NK-92 (cell line): ENCODE measurements around the gene RNF169.
"Not testable (repeated sequence)": the region's sequence is repeated elsewhere in the genome, so short reads cannot be mapped to it uniquely, and the experiment has no call there.

Experiments
- DNase-seq: peaks from one replicate; lab custom pipeline; 2025; ENCODE audit not compliant: unreplicated experiment; lab: John Stamatoyannopoulos, UW

Gene RNF169

GRCh38 chr11:74726547-74727182, 22.0 kb upstream of the RNF169 start:
- DNase-seq, result no peak

- DNase-seq, result no peak
Measured at GRCh38 chr11:74729397-74729796, 19.3 kb upstream of the RNF169 start.

- no peak for DNase-seq
Measured at GRCh38 chr11:74730571-74731260, 17.9 kb upstream of the RNF169 start.

GRCh38 chr11:74731301-74732094, 17.2 kb upstream of the RNF169 start, which contains the start of gene CHRDL2:
Gene CHRDL2, minus strand, starts transcription at chr11:74731426. Its CDS starts 538 bp downstream, at chr11:74730888.
- no peak for DNase-seq

GRCh38 chr11:74734559-74734925, 14.1 kb upstream of the RNF169 start:
- DNase-seq, result no peak

GRCh38 chr11:74735365-74735928, 13.2 kb upstream of the RNF169 start:
- DNase-seq, result no peak

- no peak for DNase-seq
Measured at GRCh38 chr11:74736031-74736430, 12.6 kb upstream of the RNF169 start.

GRCh38 chr11:74739546-74740270, 8.9 kb upstream of the RNF169 start:
- no peak for DNase-seq

- no peak for DNase-seq
Measured at GRCh38 chr11:74742070-74742469, 6.6 kb upstream of the RNF169 start.

GRCh38 chr11:74743640-74744039, 5.0 kb upstream of the RNF169 start:
- no peak for DNase-seq

- no peak for DNase-seq
Measured at GRCh38 chr11:74744277-74744676, 4.4 kb upstream of the RNF169 start.

GRCh38 chr11:74746868-74747267, 1.8 kb upstream of the RNF169 start:
- no peak for DNase-seq

GRCh38 chr11:74749127-74749964, 697 bp downstream of the RNF169 start:
- no peak for DNase-seq

GRCh38 chr11:74749965-74750296, 1.3 kb downstream of the RNF169 start:
- DNase-seq, result no peak

- DNase-seq, result not testable (repeated sequence)
Measured at GRCh38 chr11:74750598-74750997, 1.9 kb downstream of the RNF169 start.

GRCh38 chr11:74751303-74751702, 2.7 kb downstream of the RNF169 start:
- DNase-seq, result no peak

- no peak for DNase-seq
Measured at GRCh38 chr11:74754507-74755252, 6.0 kb downstream of the RNF169 start.

- no peak for DNase-seq
Measured at GRCh38 chr11:74755395-74755995, 6.8 kb downstream of the RNF169 start.

GRCh38 chr11:74756571-74756970, 7.9 kb downstream of the RNF169 start:
- DNase-seq, result no peak
